Stimulated activated CD8-positive, alpha-beta memory T cell treated with anti-CD3 and anti-CD28 coated beads, Interleukin-4, amount 100 ng/mL, for 4 hours (primary cell): Measurements from ENCODE around the gene TLCD4.
"Not testable (repeated sequence)": the region's sequence is repeated elsewhere in the genome, so short reads cannot be mapped to it uniquely, and the experiment has no call there.

Experiments
- DNase-seq, 2 donors: peaks; one replicate each; pipeline ENCODE4 v3.0.0-alpha.2; 2020; ENCODE audit warnings: low read depth in 2 of 2, low spot score in 1 of 2

TLCD4 gene

GRCh38 chr1:95145493-95145892 is 28.3 kb downstream of the TLCD4 start:
- DNase-seq = no peak

- no peak for DNase-seq
Measured at GRCh38 chr1:95146637-95147036, 29.5 kb downstream of the TLCD4 start.

- DNase-seq = no peak
Measured at GRCh38 chr1:95154096-95154495, 36.9 kb downstream of the TLCD4 start.

GRCh38 chr1:95165569-95165968 is 48.4 kb downstream of the TLCD4 start:
- not testable (repeated sequence) for DNase-seq
